GM18507 (cell line): ENCODE measurements around the gene TSHZ1.

Experiments used
- DNase-seq: peaks from one replicate; pipeline ENCODE4 v3.0.0; 2011; ENCODE audit warnings: low read depth; ENCODE audit not compliant: insufficient read length; ENCODE audit errors: extremely low spot score
- FAIRE-seq: peaks from 2 replicates; lab custom pipeline; 2011; peaks lifted over from hg19 to GRCh38; lab: Jason Lieb, UNC

Gene TSHZ1

DNA sequence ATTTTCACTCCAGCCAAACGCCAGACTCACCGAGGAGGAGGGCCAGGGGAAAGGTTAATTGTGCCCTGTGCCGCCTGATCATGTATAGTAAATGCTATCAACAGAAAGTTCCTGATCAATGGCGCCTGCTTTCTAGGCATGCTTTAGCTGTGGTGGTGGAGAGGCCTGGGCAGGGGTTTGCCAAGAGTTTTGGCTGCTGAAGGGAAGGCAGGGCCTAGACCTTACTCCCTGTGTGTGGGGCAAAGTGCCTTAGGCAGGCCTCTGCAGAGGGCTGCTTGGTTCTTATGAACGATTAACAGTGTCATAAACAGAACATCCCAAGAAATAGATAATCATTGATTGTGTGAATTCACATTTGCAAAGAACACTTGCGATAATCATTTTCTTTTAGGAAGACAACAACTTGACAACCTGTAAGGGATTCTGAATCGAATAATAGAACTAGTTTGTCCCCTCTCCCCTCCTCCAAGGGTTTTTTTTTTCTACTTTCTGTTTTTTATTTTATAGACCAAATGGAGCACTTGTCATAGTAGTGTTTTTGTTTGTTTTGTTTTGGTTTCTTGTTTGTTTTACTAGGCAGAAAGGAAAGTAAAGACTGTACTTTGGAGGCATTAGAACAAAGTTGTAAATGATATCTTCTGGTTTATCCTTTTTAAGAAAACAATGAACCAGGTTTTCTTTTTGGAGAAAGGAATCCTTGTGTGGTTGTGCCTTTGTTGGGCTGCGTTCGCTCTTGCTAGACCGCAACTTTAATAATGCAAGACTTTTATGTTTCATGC is 6.5 kb downstream of the TSHZ1 start:
- DNase-seq (no peak), FAIRE-seq (peak; percentile 21)

- DNase-seq = no peak
Measured at GRCh38 chr18:75218065-75218923, 7.7 kb downstream of the TSHZ1 start.

DNA sequence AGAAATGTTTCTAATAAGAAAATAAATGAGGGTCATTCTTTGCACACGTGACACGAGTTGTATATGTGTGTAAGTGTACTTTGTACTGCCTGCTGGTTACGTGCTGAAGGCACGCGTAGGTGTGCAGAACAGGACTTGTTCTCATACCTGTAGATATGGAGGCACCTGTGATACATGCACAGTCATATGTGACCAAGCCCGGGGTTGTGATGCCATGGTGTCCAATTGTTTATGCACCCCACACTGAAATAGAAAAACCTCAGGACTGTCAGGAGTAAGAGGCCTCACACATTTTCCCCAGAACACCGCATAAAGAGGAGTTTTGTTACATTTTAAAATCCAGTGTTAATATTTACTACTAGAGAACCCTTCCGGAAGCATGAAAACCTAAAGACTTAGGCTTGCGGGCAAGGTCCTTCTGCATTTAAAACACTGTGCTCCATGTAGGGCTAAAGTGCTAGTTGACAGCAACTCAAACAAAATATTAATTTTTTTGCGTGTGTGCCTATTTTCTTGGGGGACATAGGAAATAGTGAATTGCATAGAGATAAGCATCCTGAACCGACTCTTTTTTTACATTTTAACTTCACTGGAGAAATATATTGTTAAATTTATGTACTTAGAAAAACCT is 9.3 kb downstream of the TSHZ1 start:
- no peak for FAIRE-seq
- no peak for DNase-seq

More at GRCh38 chr18:75218065-75218923, 7.7 kb downstream of the TSHZ1 start:
- FAIRE-seq = no peak

DNA sequence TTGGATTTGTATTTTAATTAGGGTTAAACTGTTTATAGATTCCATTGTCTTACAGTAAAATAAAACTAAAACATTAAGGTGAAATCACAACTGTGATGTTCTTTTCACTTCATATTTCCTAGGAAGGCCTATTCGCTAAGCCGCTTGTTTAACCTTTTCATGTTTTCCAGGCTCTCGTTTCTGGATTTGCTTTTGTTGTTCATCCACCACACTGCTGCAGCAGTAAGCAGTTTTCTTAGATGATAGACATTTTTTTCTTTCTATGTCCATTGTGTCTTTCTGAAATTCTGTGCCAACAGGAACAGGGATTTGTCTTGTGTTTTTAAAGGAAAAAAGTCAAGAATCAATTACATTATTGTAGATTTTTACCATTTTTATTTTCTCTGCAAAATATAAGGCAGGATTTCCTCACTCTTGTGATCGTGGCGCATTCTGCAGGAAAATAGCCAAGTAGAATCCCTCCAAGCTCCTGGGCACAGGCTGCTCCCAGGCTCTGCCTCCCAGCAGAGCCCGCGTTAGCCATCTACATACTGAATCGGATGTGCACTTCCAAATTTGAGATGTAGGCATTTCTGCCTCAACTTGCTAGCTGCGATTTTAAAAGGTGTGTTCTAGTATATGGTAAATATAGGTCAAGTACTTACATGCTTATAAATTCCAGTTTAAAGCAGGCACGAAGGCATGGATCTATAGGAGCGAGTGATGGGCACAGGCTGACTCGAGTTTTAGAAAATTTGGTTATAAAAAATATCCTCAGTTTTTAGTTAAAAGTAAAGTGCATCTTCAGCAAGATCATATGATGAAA is 10.2 kb downstream of the TSHZ1 start:
- no peak for FAIRE-seq

DNA sequence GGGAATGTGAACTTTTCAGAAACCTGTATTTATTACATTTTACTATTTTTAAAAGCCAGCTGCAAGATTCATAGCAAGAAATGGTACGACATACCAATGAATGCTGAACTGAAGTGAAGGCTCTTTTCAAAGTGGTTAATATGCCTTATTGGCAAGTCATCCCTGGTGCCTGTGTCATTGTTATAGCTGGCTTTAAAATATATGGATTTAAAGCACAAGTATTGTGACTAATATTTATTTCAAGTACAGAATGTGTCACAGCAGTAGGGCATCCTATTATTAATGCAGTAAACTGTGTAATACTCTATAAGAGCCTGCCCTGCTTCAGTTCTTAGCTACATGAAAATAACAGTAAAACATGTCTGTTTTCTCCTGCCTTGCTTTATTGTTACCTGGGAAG is 10.8 kb downstream of the TSHZ1 start:
- DNase-seq (no peak), FAIRE-seq (no peak)

More for the DNA sequence above, 10.2 kb downstream of the TSHZ1 start:
- DNase-seq = no peak

- FAIRE-seq = no peak
Measured at GRCh38 chr18:75221897-75222296, 11.3 kb downstream of the TSHZ1 start.

GRCh38 chr18:75222407-75222806 is 11.8 kb downstream of the TSHZ1 start:
- no peak for FAIRE-seq
- DNase-seq = no peak

More at GRCh38 chr18:75221897-75222296, 11.3 kb downstream of the TSHZ1 start:
- no peak for DNase-seq

DNA sequence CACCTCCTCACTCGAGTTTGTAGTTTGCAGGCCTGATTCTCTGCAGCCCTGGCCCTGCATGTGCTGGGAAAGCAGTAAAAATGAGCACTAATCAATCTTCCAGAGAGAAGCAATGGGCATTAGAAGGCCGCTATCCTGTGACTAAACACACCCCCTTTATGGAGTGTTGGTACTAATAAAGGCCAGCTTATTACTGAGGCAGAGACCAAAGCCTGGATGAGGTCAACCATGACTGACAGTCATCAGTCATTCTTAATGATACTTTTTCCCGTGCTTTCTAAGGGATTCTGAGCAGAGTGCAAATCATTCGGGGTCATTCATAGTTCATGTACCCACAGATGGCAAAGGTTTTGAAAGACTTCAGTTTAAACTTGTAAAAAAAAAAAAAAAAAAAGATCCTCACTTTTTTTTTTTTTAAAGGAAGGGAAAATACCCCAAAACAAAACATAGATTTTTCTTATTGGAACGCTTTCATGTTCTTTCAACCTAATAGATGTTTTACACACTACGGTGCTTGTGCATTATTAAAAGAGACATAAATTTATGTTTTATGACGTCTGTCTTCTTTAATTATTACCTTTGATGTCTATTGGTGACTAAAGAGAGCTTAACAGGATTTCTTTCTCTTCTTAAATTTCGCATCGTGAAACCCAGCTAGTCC is 13.2 kb downstream of the TSHZ1 start:
- no peak for FAIRE-seq
- no peak for DNase-seq

GRCh38 chr18:75226286-75226955 is 15.8 kb downstream of the TSHZ1 start:
- FAIRE-seq = no peak

GRCh38 chr18:75226956-75227316 is 16.3 kb downstream of the TSHZ1 start:
- FAIRE-seq = no peak
- no peak for DNase-seq

More at GRCh38 chr18:75226286-75226955, 15.8 kb downstream of the TSHZ1 start:
- no peak for DNase-seq

- DNase-seq (no peak), FAIRE-seq (no peak)
Measured at GRCh38 chr18:75227535-75228296, 17.1 kb downstream of the TSHZ1 start.

DNA sequence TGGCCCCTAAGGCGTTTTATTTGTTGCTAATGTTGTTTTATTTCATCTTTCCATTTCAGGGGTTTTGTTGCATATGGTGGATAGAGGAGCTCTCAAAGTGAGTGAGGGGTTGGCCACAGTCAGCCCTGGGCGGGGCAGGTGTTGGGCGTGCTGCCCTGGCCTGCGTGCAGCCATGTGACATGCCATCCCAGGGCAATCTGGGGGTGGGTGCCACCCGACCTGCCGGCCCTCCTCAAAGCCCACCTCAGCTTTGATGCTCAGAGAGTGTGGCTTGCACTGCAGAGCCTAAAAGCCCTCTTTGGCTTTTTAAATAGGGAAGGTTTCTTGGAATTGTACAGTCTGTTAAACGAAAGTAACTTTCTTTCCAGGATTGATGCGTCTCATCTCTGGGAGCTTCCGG is 18.4 kb downstream of the TSHZ1 start:
- DNase-seq (no peak), FAIRE-seq (no peak)

DNA sequence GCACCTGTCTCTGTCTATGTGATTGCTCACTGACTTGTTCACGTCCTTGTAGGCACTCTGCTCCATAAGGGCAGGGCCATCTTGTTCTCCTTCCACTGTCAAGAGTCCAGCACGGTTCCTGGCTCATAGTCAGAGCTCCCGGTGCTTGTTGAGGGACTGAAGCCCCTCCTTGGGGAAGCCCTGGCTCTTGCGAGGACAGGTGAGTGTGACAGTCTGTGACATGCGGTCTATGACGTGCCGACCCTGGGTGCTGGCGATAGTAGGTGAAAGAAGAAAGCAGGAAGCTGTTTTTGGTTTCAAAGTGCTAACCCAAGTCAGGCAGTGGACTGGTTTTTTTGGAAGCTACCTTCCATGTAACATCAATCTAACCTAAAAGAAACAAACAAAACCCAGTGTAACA is 18.8 kb downstream of the TSHZ1 start:
- no peak for FAIRE-seq
- DNase-seq = no peak

- DNase-seq = no peak
- no peak for FAIRE-seq
Measured at GRCh38 chr18:75230163-75231052, 19.8 kb downstream of the TSHZ1 start.

GRCh38 chr18:75231053-75231406 is 20.4 kb downstream of the TSHZ1 start:
- FAIRE-seq = no peak
- DNase-seq = no peak

DNA sequence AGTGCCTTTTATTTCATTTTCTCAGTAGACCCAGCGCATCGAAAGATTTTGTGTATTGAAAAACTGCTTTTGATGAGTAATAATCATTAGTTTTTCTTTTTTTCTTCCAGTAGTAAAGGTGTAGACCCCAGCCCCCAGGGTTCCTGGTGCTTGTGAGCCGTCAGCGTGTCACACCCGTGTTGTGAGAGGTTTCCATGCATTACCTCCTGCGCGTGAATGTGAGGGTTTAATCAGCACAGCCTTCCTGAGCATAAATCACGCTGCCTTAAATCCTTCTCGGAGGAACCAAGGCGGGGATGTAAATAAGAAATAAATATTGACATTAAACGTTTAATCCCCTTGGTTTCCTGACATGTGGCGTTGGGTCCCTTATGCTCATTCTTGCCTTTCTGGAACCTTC is 24.3 kb downstream of the TSHZ1 start:
- FAIRE-seq (no peak), DNase-seq (no peak)

DNA sequence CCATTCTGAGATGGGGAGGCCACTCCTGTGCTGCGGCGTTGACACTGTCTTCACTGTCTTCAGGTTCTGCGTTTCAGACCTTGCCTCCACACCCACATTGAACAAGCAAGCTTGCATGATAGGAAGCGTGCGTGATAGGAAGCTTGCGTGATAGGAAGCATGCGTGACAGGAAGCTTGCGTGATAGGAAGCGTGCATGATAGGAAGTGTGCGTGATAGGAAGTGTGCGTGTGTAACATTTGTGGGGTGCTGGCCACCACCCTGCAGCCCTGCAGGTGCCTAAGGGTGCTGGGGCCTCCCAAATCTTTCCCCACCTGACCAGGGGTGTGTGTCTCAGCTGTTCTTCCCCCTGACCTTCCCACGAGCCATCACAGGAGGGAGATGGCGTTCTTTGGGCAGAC is 25.3 kb downstream of the TSHZ1 start:
- FAIRE-seq (no peak), DNase-seq (no peak)
